WTC11 (cell line): Measurements from ENCODE around the gene RBFOX1.

Source experiments
- ARID4B ChIP-seq: sonication (generic); formaldehyde crosslinking; IDR thresholded peaks from 2 replicates; pipeline ENCODE4 v1.8.0; 2023; ENCODE audit warnings: missing genetic modification reagents, mild to moderate bottlenecking, borderline replicate concordance
- ATF1 ChIP-seq: sonication (generic); formaldehyde crosslinking; IDR thresholded peaks from 2 replicates; pipeline ENCODE4 v1.8.1; 2023; ENCODE audit warnings: mild to moderate bottlenecking, moderate library complexity, missing genetic modification reagents
- CREM ChIP-seq: sonication (generic); formaldehyde crosslinking; IDR thresholded peaks from 2 replicates; pipeline ENCODE4 v1.8.1; 2022; ENCODE audit warnings: mild to moderate bottlenecking, missing genetic modification reagents, moderate library complexity
- CTCF ChIP-seq: fragments of 200-600 bp; IDR thresholded peaks from 2 replicates; pipeline ENCODE4 v1.8.0; 2022; ENCODE audit warnings: antibody characterized with exemption
- E2F4 ChIP-seq: sonication (generic); formaldehyde crosslinking; IDR thresholded peaks from 2 replicates; pipeline ENCODE4 v1.8.1; 2022; ENCODE audit warnings: low read depth, mild to moderate bottlenecking, moderate library complexity, missing genetic modification reagents, borderline replicate concordance
- FOXJ3 ChIP-seq: sonication (generic); formaldehyde crosslinking; IDR thresholded peaks from 2 replicates; pipeline ENCODE4 v1.9.0; 2021; ENCODE audit warnings: missing genetic modification reagents, mild to moderate bottlenecking, borderline replicate concordance
- JUN ChIP-seq: sonication (generic); formaldehyde crosslinking; IDR thresholded peaks from 2 replicates; pipeline ENCODE4 v1.8.0; 2023; ENCODE audit warnings: mild to moderate bottlenecking, missing genetic modification reagents
- NR2C2 ChIP-seq: sonication (generic); formaldehyde crosslinking; IDR thresholded peaks from 2 replicates; pipeline ENCODE4 v1.8.0; 2022; ENCODE audit warnings: mild to moderate bottlenecking, missing genetic modification reagents
- STAT6 ChIP-seq: sonication (generic); formaldehyde crosslinking; conservative IDR thresholded peaks from 2 replicates; pipeline ENCODE4 v1.8.1; 2023; ENCODE audit warnings: mild to moderate bottlenecking, low read depth, missing genetic modification reagents, moderate library complexity
- TCF7 ChIP-seq: sonication (generic); formaldehyde crosslinking; IDR thresholded peaks from 2 replicates; pipeline ENCODE4 v1.8.0; 2022; ENCODE audit warnings: mild to moderate bottlenecking, low read depth, missing genetic modification reagents, moderate library complexity
- USF2 ChIP-seq: sonication (generic); formaldehyde crosslinking; IDR thresholded peaks from 2 replicates; pipeline ENCODE4 v1.8.1; 2023; ENCODE audit warnings: mild to moderate bottlenecking, missing genetic modification reagents, moderate library complexity
- ZNF121 ChIP-seq: sonication (generic); formaldehyde crosslinking; IDR thresholded peaks from 2 replicates; pipeline ENCODE4 v1.8.0; 2023; ENCODE audit warnings: missing genetic modification reagents
- ZNF263 ChIP-seq: sonication (generic); formaldehyde crosslinking; IDR thresholded peaks from 2 replicates; pipeline ENCODE4 v1.8.1; 2022; ENCODE audit warnings: low read depth, mild to moderate bottlenecking, moderate library complexity, missing genetic modification reagents
- ZNF671 ChIP-seq: fragments of 250-450 bp; sonication (Bioruptor Pico); IDR thresholded peaks from 2 replicates; pipeline ENCODE4 v1.8.0; 2021; ENCODE audit warnings: mild to moderate bottlenecking

GRCh38 chr16:7336742-7337141 lies 4.1 kb downstream of the RBFOX1 start:
- TF ChIP-seq TCF7 (CRISPR knock-in tag) (no peak), CTCF (no peak), ZNF671 (no peak), ARID4B (CRISPR knock-in tag) (no peak), E2F4 (CRISPR knock-in tag) (no peak), USF2 (CRISPR knock-in tag) (no peak), ATF1 (CRISPR knock-in tag) (no peak), ZNF121 (CRISPR knock-in tag) (no peak), CREM (CRISPR knock-in tag) (no peak), ZNF263 (CRISPR knock-in tag) (no peak), JUN (no peak), NR2C2 (CRISPR knock-in tag) (no peak), STAT6 (CRISPR knock-in tag) (no peak), FOXJ3 (CRISPR knock-in tag) (no peak)
